Measurements from ENCODE around the gene OSGIN1. TPM values are rescaled to one million over a fixed set of nuclear protein-coding genes. Genes with fewer than 3 reads are reported as not detected.

The OSGIN1 gene
- total RNA-seq, 1 donor from 2014 or later, result 4.0 TPM

DNA sequence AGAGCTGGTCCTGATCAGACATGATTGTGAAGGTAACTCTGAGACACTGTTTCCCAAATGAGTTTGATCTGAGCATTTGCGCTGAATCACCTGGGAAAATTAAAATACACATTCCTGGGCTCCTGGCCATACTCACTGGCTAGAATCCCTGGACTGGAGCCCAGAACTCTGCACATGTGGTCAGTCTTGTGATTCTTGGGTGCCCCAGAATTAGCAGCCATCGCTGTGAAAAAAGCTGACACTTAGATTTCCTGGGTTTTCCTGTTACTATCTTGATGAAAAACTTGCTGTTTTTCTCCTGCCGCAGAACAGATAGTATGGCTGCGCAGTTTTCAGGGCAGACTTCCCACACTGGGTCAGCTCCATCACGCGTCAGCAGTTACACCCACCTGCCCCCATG is 39.6 kb downstream of the OSGIN1 start:
- peaks cover 41% of the 10 kb centered on the region for H3K4me1 Mint-ChIP-seq (ENCODE audit: unreplicated experiment)

DNA sequence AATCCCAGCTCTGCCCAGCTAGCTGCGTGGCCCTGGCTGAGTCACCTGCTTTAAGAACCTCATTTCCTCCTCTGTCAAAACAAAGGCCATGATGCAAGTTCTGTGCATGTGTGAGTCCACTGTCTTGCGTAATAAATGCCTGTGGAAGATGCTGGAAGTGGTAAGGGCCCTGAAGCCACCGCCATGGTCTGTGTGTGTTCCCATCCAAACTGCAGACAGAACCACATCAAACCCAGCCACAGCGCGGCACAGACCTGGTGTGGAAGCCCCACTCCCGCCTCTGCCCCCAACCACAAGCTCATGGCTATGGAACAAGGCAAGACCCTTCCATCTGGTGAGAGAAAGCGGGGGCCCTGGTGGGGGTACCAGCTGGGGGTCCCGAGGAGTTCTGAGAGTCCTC is 41.0 kb downstream of the OSGIN1 start:
- Mint-ChIP-seq H3K27me3 (peaks cover 3% of the 10 kb centered on the region), H3K27ac (no peak overlapping the region), H3K4me1 (ENCODE audit: unreplicated experiment) (peaks cover 38% of the 10 kb centered on the region), H3K4me3 (no peak overlapping the region), H3K36me3 (no peaks in the 10 kb centered on the region), H3K9me3 (no peaks in the 10 kb centered on the region)
- no peak for DNase-seq (ENCODE audit: extremely low spot score, unreplicated experiment)
- TF ChIP-seq, protein P1, sequence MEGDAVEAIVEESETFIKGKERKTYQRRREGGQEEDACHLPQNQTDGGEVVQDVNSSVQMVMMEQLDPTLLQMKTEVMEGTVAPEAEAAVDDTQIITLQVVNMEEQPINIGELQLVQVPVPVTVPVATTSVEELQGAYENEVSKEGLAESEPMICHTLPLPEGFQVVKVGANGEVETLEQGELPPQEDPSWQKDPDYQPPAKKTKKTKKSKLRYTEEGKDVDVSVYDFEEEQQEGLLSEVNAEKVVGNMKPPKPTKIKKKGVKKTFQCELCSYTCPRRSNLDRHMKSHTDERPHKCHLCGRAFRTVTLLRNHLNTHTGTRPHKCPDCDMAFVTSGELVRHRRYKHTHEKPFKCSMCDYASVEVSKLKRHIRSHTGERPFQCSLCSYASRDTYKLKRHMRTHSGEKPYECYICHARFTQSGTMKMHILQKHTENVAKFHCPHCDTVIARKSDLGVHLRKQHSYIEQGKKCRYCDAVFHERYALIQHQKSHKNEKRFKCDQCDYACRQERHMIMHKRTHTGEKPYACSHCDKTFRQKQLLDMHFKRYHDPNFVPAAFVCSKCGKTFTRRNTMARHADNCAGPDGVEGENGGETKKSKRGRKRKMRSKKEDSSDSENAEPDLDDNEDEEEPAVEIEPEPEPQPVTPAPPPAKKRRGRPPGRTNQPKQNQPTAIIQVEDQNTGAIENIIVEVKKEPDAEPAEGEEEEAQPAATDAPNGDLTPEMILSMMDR (conservative IDR thresholded peaks at IDR 0.05), result no peak

More for the DNA sequence above, 39.6 kb downstream of the OSGIN1 start:
- H3K27me3 Mint-ChIP-seq, result peaks cover 8% of the 10 kb centered on the region
- no peaks in the 10 kb centered on the region for H3K36me3 Mint-ChIP-seq
- no peaks in the 10 kb centered on the region for H3K9me3 Mint-ChIP-seq
- H3K4me3 Mint-ChIP-seq, result no peak overlapping the region
- TF ChIP-seq, protein P1 (conservative IDR thresholded peaks at IDR 0.05), result no peak
- H3K27ac Mint-ChIP-seq, result no peak overlapping the region
- DNase-seq (ENCODE audit: extremely low spot score, unreplicated experiment), result no peak

DNA sequence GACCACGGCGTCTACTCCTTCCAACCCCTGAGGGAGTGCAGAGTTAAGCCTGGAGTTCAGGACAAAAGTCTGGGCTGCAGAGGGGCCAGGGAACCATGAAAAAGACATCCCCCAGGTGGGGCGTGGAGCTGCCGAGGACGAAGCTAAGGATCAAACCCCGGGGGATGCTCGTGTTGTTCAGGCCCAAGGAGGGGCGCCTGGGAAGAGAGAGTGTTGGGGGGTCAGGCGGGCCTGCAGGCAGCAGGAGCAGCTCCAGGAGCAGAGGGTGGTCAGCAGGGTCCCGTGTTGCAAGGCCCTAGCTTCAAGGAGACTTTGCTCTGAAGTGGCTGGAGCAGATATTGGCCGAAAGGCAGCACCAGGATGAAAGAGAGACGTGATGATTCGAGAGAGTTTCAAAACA is 41.7 kb downstream of the OSGIN1 start:
- no peak overlapping the region for H3K4me3 Mint-ChIP-seq
- DNase-seq (ENCODE audit: extremely low spot score, unreplicated experiment), result no peak
- no peaks in the 10 kb centered on the region for H3K9me3 Mint-ChIP-seq
- H3K27ac Mint-ChIP-seq, result no peak overlapping the region
- TF ChIP-seq, protein P1 (conservative IDR thresholded peaks at IDR 0.05), result no peak
- no peaks in the 10 kb centered on the region for H3K27me3 Mint-ChIP-seq
- H3K36me3 Mint-ChIP-seq, result no peaks in the 10 kb centered on the region
- H3K4me1 Mint-ChIP-seq (ENCODE audit: unreplicated experiment), result peaks cover 32% of the 10 kb centered on the region

DNA sequence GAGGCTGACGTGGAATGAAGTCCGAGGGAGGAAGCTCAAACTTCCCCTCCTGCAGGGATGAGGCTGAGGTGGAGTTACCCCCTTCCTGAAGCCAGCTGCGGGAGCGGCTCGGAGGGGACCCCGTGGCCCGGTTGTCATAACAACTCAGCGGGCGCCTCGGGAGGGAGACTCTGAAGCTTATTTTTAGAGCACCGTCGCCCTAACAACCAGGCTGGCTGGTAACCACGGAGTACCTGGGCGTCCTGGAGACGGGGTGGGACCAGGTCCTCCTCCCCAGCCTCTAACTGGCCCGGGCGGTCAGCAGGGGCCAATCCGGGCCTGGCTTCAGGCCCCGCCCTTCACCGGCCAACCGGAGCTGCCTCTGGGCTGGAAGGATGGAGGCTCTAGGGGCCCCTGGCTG is 42.7 kb downstream of the OSGIN1 start:
- peak overlapping the region; percentile 84 for H3K27ac Mint-ChIP-seq
- DNase-seq (ENCODE audit: extremely low spot score, unreplicated experiment), result no peak
- no peak overlapping the region for H3K4me3 Mint-ChIP-seq
- no peaks in the 10 kb centered on the region for H3K36me3 Mint-ChIP-seq
- H3K9me3 Mint-ChIP-seq, result no peaks in the 10 kb centered on the region
- no peaks in the 10 kb centered on the region for H3K27me3 Mint-ChIP-seq
- H3K4me1 Mint-ChIP-seq (ENCODE audit: unreplicated experiment), result peaks cover 28% of the 10 kb centered on the region
- TF ChIP-seq, protein P1 (conservative IDR thresholded peaks at IDR 0.05), result no peak

DNA sequence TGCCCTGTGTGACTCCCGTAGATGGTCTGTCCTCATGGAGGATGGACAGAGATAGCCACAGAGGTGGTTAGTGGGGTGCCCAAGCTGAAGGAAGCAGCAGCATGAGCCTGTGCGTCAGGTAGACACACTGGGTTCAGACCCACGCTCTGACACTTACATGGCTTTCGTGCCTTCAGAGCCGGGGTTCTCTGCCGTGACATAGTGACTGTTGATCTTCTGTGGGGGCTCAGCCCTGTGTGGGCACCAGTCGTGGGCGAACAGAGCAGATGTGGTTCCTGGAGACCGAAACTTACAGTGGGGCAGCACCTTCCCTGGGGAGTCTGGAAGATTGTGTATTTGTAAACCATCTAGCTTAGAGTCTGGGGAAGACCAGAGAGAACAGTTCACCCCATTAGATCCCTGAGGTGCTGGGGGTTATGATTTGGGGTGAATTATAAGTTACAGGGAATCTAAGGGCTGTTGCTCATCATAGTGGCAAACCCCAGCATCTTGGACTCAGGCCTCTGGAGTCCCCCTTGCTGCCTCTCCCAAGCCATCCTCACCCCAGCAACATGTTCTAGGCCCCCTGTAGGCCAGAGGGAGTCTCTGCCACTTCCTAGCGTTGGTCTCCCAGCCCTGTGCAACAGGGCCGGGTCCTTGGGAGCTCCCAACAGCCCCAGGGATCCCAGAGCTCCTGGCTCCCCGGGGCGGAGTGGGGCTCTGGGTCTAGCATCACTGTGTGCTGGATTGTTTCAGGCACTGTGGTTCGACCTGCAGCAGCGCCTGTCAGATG is 43.6 kb downstream of the OSGIN1 start:
- no peaks in the 10 kb centered on the region for H3K9me3 Mint-ChIP-seq

More for the DNA sequence above, 43.6 kb downstream of the OSGIN1 start:
- DNase-seq (ENCODE audit: extremely low spot score, unreplicated experiment), result no peak
- Mint-ChIP-seq H3K27me3 (no peaks in the 10 kb centered on the region), H3K36me3 (no peaks in the 10 kb centered on the region), H3K27ac (no peak overlapping the region), H3K4me1 (ENCODE audit: unreplicated experiment) (peaks cover 28% of the 10 kb centered on the region), H3K4me3 (no peak overlapping the region)
- TF ChIP-seq, protein P1 (conservative IDR thresholded peaks at IDR 0.05), result no peak
